Liver (tissue), 3 donors: Measurements from ENCODE around the gene MSI2.

ENCODE experiments used
- ATF3 ChIP-seq: IDR thresholded peaks from 2 replicates; pipeline ENCODE4 v1.6.1; 2016; ENCODE audit warnings: antibody characterized with exemption
- CTCF ChIP-seq: fragments of 150-350 bp; IDR thresholded peaks from 2 replicates; pipeline ENCODE4 v1.5.1; 2017; ENCODE audit warnings: improper control_type of control experiment, low read depth, low read length; ENCODE audit not compliant: missing input control
- EGR1 ChIP-seq, 2 donors: IDR thresholded peaks; 2 replicates each; pipeline ENCODE4 v1.6.1; 2016 to 2018; ENCODE audit warnings: antibody characterized with exemption in 2 of 2, low read depth in 2 of 2
- FOXA1 ChIP-seq: IDR thresholded peaks from 2 replicates; pipeline ENCODE4 v1.6.1; 2016; ENCODE audit warnings: antibody characterized with exemption
- GABPA ChIP-seq, 2 donors: IDR thresholded peaks in 1 of 2; conservative IDR thresholded peaks in 1 of 2; 2 replicates each; pipeline ENCODE4 v1.6.1; 2016; ENCODE audit warnings: antibody characterized with exemption in 2 of 2, mild to moderate bottlenecking in 1 of 2, moderate library complexity in 1 of 2
- HNF4A ChIP-seq, 2 donors: conservative IDR thresholded peaks; 2 replicates each; pipeline ENCODE4 v1.6.1; 2016; ENCODE audit warnings: antibody characterized with exemption in 2 of 2, mild to moderate bottlenecking in 2 of 2
- MAX ChIP-seq: IDR thresholded peaks from 2 replicates; pipeline ENCODE4 v1.6.1; 2016; ENCODE audit warnings: antibody characterized with exemption
- NR2F2 ChIP-seq: IDR thresholded peaks from 2 replicates; pipeline ENCODE4 v1.6.1; 2016; ENCODE audit warnings: antibody characterized with exemption
- RAD21 ChIP-seq, 2 donors: IDR thresholded peaks; 2 replicates each; pipeline ENCODE4 v1.6.1; 2016; ENCODE audit warnings: antibody characterized with exemption in 2 of 2, mild to moderate bottlenecking in 2 of 2
- REST ChIP-seq: IDR thresholded peaks from 2 replicates; pipeline ENCODE4 v1.6.1; 2016; ENCODE audit warnings: antibody characterized with exemption, mild to moderate bottlenecking
- SP1 ChIP-seq: IDR thresholded peaks from 2 replicates; pipeline ENCODE4 v1.6.1; 2018; ENCODE audit warnings: antibody characterized with exemption, mild to moderate bottlenecking
- TAF1 ChIP-seq: conservative IDR thresholded peaks from 2 replicates; pipeline ENCODE4 v1.6.1; 2016; ENCODE audit warnings: antibody characterized with exemption, mild to moderate bottlenecking
- YY1 ChIP-seq: IDR thresholded peaks from 2 replicates; pipeline ENCODE4 v1.6.1; 2016; ENCODE audit warnings: antibody characterized with exemption, mild to moderate bottlenecking
- ZBTB33 ChIP-seq: IDR thresholded peaks from 2 replicates; pipeline ENCODE4 v1.6.1; 2016; ENCODE audit warnings: antibody characterized with exemption
- donor health status: healthy.
- donor health status: healthy.

GRCh38 chr17:57326336-57326735 is 70.0 kb downstream of the MSI2 start:
- TF ChIP-seq ZBTB33 (no peak), CTCF (no peak), REST (no peak), MAX (no peak), GABPA (IDR thresholded peaks at IDR 0.05 in 1 of 2, conservative IDR thresholded peaks at IDR 0.05 in 1 of 2) (no peak), TAF1 (no peak), HNF4A (conservative IDR thresholded peaks at IDR 0.05) (no peak), ATF3 (no peak), FOXA1 (no peak), SP1 (no peak), YY1 (no peak), RAD21 (IDR thresholded peaks at IDR 0.05) (no peak), EGR1 (IDR thresholded peaks at IDR 0.05; ENCODE audit: low read depth in 2 of 2) (no peak), NR2F2 (no peak)
